ENCODE results near the gene PDE1A.

The PDE1A gene

DNA sequence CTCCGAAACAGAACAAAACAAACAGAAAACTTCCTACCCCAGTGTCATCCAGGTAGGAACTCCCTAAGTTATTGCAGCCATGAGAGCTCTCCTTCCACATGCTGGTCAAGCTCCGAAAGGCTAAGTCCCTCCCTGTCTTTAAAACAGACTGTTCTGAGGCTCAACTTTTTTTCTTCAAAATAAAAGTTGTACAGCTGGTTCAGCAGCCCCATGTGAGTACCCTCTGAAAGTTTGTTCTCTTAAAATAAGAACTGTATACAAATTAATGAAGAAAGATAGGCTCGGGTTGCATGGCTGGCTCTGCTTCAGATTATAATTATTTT lies at the start of gene PDE1A:
Gene PDE1A, minus strand, starts transcription at position 119 of the 323 bp plus-strand sequence.
- no peak for TF ChIP-seq POLR2A (IDR thresholded peaks at IDR 0.05; ENCODE audit: low read depth, low read length)
- DNase-seq (ENCODE audit: insufficient read length, low spot score) (no peak), FAIRE-seq (peak; percentile 27)

DNA sequence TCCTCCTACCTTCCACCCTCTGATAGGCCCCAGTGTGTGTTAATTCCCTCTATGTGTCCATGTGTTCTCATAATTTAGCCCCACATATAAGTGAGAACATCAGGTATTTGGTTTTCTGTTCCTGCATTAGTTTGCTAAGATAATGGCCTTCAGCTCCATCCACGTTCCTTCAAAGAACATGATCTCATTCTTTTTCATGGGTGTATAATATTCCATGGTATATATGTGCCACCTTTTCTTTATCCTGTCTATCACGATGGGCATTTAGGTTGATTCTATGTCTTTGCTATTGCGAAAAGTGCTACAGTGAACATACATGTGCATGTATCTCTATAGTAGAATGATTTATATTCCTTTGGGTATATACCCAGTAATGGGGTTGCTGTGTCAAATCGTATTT lies 46.8 kb upstream of the PDE1A start:
- FAIRE-seq (no peak), DNase-seq (ENCODE audit: insufficient read length, low spot score) (no peak)
- TF ChIP-seq POLR2A (IDR thresholded peaks at IDR 0.05; ENCODE audit: low read depth, low read length) = no peak

DNA sequence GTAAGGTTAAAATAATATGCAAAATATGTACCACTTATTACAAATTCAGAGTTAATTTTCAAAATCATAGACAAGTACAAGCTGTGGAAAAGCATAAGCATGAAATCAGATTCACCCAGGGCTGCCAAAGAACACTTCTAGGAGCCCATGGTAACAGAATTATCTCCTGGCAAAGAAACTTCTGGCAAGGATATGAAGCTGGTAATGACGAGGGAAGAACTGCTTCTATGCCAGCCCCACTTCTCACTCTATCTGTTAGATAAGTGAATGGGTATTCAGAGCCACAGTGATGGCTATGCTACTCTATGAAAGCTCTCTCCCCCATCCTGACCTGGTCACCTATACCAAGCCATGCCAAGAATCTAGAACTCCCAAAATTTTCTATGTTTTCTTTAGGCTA lies 36.9 kb upstream of the PDE1A start:
- DNase-seq (ENCODE audit: insufficient read length, low spot score) (no peak), FAIRE-seq (no peak)
- TF ChIP-seq POLR2A (IDR thresholded peaks at IDR 0.05; ENCODE audit: low read depth, low read length) = no peak

DNA sequence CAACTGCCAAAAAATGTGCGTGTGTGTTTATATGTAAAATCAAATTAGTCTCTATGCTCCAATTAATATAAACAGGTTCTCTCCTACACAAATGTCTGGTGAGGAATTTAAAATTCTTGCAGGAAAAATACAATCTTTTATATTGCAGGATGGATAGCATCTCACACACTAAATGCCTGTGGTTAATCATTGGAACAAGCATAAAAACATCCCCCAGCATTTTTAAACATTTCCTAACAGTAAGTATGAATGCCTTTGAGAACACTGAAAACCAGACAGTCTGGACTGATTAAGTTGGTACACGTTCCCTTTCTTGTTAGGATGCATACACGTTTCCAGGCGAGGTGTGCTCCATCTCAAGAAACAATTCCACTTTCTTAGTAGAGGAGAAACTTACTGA lies 29.9 kb upstream of the PDE1A start:
- FAIRE-seq (no peak), DNase-seq (ENCODE audit: insufficient read length, low spot score) (no peak)
- TF ChIP-seq POLR2A (IDR thresholded peaks at IDR 0.05; ENCODE audit: low read depth, low read length) = no peak

DNA sequence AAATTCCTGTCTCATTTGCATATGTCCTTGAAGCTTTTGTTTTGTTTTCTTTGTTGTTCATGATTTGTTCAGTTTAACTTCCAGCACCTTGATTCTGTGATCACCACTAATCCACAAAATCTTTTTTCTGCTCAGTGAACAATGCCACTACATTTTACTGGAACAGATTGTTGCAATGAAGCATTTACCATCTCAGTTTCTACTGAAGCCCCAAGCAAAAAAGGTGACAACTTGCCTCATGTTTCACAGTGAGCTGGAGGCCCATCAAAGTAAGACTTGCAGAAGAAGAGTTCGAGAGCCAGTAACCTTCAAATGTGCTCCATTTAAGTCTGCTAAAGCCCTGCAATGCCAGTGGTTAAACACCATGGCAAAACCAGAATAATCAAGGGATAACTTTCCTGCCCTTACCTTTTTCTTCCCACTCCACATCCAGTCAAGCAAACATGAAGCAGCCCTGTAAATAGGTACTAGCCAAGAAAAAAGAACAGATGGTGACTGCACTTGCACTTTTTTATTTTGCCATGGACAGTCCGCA lies 25.7 kb upstream of the PDE1A start:
- no peak for DNase-seq (ENCODE audit: insufficient read length, low spot score)

DNA sequence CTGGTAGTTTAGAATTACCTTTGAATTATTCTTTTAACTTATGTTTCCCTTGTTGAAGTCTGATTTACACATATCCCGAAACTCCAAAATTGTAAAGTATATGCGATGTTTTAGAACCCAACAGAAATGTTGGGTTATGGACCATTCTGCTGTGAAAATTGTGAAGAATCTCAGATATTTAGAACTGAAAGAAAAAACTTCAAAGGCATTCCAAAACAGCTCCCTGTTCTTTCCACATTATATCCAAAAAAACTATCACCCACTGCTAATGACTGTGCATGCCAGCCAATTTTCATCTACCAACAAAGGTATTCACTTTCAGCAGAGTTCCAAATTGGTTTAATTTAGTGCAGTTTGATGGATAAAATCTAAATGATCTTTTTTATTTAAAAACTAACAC lies 21.5 kb upstream of the PDE1A start:
- no peak for FAIRE-seq
- no peak for DNase-seq (ENCODE audit: insufficient read length, low spot score)
- no peak for TF ChIP-seq POLR2A (IDR thresholded peaks at IDR 0.05; ENCODE audit: low read depth, low read length)

More for the DNA sequence above, 25.7 kb upstream of the PDE1A start:
- no peak for TF ChIP-seq POLR2A (IDR thresholded peaks at IDR 0.05; ENCODE audit: low read depth, low read length)
- FAIRE-seq = no peak

DNA sequence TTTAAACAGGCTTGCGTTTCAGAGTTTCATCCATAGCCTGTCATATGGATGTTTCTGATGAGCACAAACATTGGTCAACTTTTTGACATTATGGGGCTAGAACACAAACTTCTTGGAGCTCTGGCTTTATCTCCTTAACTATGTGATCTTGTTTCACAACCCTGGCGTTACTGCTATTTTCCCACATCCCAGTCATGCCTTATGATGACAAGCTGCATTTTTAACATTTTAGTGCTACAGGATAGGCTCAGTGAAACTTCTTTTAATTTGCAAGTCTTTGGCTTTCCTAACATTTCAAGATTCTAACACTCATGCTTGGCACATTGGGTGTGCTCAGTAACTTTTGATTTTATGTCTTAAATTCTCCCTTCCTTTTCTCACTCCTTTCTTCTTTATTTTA lies 21.0 kb upstream of the PDE1A start:
- FAIRE-seq (peak; percentile 27), DNase-seq (ENCODE audit: insufficient read length, low spot score) (no peak)
- no peak for TF ChIP-seq POLR2A (IDR thresholded peaks at IDR 0.05; ENCODE audit: low read depth, low read length)

DNA sequence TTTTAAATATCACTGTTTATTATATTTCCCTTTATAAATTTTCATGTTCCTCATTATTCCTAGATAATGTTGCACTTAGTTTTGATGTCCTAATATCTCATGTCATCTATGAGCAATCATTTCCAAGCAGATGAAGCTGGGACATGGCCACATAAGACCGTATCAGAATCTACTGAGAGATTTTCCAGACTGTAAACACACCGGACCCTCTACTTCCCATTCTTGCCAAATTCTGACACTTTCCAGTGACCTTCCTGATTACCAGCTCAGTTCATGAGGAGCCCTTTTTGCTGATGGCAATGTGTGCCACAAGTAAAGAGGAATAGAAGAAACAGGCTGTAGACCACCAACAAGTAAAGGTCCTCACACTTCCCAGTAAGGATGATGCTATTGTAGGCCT lies 20.3 kb upstream of the PDE1A start:
- FAIRE-seq = no peak
- TF ChIP-seq POLR2A (IDR thresholded peaks at IDR 0.05; ENCODE audit: low read depth, low read length) = no peak
- no peak for DNase-seq (ENCODE audit: insufficient read length, low spot score)

DNA sequence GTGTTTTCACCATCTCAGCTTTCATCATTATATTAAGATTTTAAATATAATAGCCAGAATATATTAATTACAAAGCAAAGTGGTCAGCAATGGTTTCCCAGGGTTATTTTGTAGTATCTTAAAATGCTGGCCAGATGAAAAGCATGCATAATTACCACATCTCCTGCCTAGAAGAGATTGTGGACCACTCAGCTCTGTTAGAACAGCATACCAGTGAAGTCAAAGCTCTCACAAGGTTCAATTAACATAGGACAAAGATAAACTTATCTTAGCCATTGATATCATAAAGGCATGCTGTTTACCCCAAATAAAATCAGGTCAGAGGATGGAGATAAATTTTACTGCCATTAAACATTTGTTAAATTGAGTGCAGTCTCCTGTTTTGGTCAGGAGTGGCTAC lies 19.3 kb upstream of the PDE1A start:
- FAIRE-seq (no peak), DNase-seq (ENCODE audit: insufficient read length, low spot score) (no peak)
- no peak for TF ChIP-seq POLR2A (IDR thresholded peaks at IDR 0.05; ENCODE audit: low read depth, low read length)

DNA sequence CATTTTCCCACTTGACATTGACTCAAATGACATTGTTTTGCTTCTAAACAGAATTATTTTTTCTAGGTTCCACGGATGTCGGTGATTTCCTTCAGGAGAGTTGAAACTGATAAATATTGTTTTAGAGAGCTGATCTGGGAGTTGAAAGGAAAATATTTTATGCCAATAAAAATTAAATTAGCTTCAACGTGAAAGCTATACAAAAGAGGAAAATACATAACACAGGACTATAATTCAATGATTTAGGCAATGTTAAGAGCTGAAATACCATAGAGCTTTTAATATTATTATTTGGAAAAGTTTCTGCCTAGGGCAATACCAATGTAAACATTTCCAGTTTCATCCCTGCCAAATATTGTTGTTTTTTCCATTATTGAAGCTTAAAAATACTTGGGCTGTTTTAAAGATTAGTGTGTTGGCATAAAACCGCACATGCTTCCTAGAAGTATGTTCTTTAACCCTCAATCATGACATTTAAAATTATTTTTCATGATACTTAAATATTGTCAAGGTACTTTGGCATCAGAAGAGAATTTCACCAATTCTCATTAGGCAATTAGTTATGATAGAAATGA lies 18.6 kb upstream of the PDE1A start:
- FAIRE-seq (no peak), DNase-seq (ENCODE audit: insufficient read length, low spot score) (no peak)
- no peak for TF ChIP-seq POLR2A (IDR thresholded peaks at IDR 0.05; ENCODE audit: low read depth, low read length)

DNA sequence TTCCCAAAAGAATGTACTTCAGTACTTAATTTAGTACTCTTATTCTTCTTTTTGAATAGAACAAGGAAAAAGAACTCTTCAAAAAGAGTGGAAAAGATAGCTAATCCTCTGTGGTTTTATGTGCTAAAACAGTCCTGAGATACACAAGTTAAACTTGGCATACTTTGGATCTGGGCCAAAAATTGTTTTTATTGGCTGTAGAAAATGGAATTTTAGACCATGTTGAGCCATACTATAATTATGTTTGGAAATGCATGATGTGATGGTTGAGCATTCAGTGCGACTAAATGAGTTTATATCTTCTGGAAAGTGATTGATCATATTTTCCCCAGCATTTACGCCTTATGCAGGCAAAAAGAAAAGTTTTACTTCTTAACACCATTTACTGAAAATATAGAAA lies 18.0 kb upstream of the PDE1A start:
- TF ChIP-seq POLR2A (IDR thresholded peaks at IDR 0.05; ENCODE audit: low read depth, low read length) = no peak
- no peak for FAIRE-seq
- no peak for DNase-seq (ENCODE audit: insufficient read length, low spot score)

DNA sequence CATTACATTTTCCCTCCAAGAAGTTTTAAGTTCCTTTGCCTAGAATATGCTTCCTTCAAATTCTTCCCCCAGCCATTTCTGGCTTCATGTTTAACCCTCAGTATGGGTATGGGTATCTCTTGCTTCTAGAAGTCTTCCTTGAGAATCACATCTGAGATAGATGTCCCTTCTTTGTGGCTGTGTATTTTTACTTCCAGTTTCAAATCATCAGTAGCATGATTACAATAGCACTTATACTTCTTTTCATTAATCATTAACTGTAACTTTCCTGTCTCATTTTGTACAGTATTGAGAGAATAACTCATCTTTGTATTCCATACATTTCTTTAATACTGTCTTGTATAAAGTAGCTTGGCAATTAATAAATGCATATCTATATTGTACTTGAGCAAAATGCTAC lies 17.3 kb upstream of the PDE1A start:
- no peak for DNase-seq (ENCODE audit: insufficient read length, low spot score)
- peak; percentile 6 for FAIRE-seq
- no peak for TF ChIP-seq POLR2A (IDR thresholded peaks at IDR 0.05; ENCODE audit: low read depth, low read length)

DNA sequence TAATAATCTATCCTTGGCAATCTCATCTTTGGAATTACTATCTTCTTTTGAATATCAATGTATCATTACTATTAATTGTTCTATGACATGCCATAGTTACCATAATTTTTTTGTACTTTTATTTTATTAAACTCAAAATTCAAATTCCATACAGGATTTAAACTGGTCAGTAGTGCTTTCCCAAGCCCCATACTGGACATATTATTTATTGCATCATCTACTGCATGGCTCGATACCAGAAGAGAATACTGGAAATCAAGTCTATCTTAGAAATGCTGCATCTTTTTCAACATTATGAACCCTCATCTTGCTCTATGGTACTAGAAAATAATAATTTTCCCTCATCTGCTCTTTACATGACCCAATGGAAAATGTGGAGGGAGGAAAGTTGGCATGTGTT lies 9.4 kb upstream of the PDE1A start:
- DNase-seq (ENCODE audit: insufficient read length, low spot score) (no peak), FAIRE-seq (no peak)
- TF ChIP-seq POLR2A (IDR thresholded peaks at IDR 0.05; ENCODE audit: low read depth, low read length) = no peak

DNA sequence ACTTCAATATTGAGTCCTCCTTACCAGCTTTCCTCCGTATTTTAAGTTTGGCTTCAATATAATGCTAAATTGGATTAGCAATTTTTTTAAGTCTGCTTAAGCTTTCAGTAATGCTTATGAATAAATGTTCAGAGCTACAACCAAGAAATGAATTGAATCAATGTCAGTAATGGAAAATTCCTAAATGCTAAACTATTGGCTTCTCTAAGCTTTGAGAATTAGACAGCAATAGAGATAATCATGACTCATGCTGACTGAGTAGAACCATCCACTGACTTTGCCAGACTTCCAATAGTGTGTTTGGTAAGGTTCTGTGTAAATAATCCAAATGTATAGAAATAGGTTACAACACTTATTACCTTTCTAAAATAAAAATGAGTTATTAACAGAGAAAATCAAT lies 8.9 kb upstream of the PDE1A start:
- TF ChIP-seq POLR2A (IDR thresholded peaks at IDR 0.05; ENCODE audit: low read depth, low read length) = no peak
- peak; percentile 64 for FAIRE-seq
- no peak for DNase-seq (ENCODE audit: insufficient read length, low spot score)

DNA sequence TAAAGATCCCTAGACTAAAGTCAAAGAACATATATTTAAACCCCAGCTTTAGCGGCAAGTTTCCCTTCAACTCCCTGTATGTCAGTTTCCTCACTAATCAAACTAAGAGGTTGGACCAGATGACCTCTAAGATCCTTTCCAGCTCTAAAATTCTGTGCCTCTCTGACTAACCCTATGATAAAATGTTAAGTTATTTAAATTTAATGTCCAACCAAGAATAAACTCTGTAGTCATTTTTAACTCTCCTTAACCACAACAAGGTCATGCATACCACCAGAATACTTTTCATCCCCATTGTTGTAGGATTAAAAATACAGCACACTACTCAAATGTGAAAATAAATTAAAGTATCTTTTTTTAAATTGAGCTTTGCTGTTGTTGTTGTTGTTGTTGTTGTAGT lies 5.2 kb upstream of the PDE1A start:
- TF ChIP-seq POLR2A (IDR thresholded peaks at IDR 0.05; ENCODE audit: low read depth, low read length) = no peak
- FAIRE-seq = no peak
- no peak for DNase-seq (ENCODE audit: insufficient read length, low spot score)

DNA sequence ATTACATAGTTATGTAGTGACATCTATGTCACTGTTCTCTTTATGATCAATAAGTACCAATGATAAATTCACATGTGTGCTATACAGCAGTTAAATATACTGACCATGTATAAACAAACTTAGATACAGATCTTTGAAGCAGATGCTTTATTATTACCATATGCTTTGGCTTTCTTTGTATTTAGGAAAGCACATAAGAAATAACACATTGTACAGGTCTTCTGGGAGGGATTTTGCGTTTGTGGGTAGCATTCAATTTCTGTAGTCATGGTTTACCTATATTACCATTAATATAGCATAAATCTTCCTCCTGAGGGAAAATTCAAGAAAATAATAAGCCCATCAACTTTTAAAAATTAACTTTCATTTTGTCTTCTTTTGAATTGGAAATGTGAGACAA lies 1.6 kb upstream of the PDE1A start:
- no peak for FAIRE-seq
- DNase-seq (ENCODE audit: insufficient read length, low spot score) = no peak
- TF ChIP-seq POLR2A (IDR thresholded peaks at IDR 0.05; ENCODE audit: low read depth, low read length) = no peak
